GM21786 (cell line): ENCODE results near the gene SEZ6L.

Experiments used
- ATAC-seq: cut with Tn5 transposase; IDR thresholded peaks from one replicate; pipeline ENCODE4 v1.9.1; 2021; ENCODE audit not compliant: unreplicated experiment

Gene SEZ6L

GRCh38 chr22:26169315-26170111 is at the start of gene SEZ6L:
Gene SEZ6L, plus strand, starts transcription at chr22:26169462. Its CDS starts 208 bp downstream, at chr22:26169670.
- ATAC-seq = no peak

DNA sequence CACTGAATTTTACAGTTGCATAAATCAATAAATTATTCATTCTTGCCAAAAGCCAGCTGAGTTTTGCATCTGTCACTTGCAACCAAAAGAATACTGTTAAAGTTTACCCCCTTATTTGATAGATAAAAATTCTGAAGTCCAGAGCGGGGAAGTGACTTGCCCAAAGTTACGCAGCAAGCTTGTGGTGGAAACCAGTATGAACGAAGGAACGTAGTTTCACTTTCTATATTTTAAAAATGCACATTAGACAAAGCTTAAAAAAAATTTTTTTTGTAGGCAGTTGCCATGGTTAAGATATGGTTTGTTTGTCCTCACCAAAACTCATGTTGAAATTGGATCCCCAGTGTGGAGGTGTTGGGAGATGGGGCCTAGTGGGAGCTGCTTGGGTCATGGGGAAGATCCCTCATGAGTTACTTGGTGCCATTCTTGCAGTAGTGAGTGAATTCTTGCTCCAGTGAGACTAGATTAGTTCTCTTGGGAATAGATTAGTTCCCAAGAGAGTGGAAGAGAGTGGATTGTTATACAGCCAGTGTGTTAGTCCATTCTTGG is 46.3 kb upstream of the SEZ6L start:
- no peak for ATAC-seq

DNA sequence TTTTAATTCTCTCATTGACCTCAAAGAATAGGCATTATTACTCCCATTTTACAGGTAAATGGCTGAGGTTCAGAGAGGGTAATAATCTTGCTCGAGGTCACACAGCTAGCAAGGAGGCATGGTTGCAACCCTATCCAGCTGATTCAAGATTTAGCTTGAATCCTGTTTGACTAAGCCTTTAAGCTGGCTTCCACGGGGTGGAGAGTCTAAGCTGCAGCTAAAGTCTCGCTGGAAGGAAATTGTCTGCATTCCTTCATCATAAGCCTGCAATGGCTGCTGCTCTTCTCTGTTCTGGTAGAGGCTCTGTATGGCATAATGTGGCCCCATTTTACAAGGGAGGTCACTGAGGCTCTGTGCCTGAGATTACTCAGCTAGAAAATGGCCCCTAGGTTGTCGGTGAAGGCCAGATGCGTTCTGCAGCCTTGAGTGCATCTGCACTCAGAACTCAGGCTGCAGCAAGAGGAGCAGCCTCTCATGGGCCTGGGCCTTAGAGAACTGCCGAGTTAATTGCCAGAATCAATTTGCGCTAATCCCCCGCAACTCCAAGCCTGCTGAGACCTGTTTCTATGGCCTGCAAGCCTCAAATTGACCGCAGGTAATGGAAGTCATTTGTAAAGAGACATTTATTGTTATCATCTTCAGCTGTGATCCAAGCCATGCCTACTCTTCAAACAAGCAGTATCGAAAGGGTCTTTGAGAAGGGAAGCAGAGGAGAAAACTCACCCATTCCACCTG is 44.1 kb upstream of the SEZ6L start:
- no peak for ATAC-seq

GRCh38 chr22:26127126-26127525 is 42.1 kb upstream of the SEZ6L start:
- ATAC-seq = no peak

- no peak for ATAC-seq
These were observed 41.7 kb upstream of the SEZ6L start for GRCh38 chr22:26127556-26127955.

DNA sequence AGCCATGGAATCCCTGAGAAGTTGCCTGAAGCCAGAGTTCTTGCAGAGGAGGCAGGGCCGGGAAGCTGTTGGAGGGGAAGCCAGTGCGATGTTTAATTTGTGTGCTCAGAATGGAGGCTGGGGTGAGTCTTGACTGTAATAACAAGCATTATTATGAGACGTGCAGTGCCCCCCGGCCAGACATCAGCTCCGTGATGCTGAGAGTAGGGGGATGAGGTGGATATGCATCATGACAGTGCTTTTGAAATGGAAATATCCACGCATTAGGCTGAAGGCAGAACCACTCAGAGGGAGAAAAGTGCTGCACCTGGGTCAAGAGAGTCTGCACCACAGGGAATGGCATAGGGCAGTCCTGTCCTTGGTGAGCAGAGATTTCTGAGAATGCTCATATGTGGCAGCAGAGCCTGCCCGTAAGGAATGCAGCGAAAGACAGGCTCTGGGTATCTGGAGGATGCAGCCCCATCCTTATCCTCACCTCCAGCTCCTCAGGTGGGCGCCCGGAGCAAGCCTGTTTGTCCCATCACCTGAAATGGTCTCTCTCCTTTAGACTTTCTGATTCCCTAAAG is 37.6 kb upstream of the SEZ6L start:
- ATAC-seq = no peak

DNA sequence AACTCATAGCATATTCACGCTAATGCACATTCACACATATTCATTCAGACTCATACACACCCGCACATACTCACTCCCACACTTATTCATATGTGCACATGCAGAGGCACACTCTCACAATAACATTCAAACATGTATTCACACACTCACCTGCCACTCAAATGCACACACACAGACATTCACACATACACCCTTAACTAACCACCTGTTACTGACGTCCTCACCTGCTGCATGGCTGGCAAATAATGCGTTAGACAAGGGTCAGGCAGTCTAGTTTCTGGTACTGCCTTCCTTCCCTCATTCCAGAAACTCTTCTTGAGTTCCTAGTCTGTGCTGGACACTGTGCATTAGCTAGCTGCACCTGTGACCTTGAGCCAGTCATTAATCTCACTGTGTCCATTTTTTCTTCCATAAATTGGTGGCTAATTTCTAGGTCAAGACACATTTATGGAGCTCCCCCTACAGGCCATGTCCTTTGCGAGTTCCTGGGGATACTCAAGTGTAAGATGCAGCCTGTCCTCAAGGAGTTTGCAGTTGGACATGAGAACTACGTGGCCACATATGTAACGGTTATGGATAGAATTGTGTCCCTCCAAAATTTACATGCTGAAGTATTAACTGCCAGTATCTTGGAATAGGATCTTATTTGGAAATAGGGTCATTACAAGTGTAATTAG is 34.5 kb upstream of the SEZ6L start:
- no peak for ATAC-seq

DNA sequence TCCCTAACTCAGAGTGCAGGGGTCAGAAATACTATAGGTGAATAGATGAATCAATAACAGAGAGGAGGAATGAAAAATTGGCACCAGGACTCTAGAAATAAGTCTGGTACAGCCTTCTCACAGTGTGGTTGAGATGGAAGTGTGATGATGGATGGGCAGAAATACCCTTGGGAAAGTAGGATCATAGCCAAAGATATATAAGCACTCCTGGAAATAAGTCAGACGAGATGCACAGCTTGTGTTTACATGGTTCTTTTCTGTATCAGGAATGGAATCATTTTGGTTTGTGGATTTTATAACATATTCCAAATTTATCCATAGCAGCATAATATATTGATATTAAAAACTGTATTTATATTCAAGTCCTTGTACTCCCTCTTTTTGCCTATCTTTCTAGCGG is 33.5 kb upstream of the SEZ6L start:
- no peak for ATAC-seq

DNA sequence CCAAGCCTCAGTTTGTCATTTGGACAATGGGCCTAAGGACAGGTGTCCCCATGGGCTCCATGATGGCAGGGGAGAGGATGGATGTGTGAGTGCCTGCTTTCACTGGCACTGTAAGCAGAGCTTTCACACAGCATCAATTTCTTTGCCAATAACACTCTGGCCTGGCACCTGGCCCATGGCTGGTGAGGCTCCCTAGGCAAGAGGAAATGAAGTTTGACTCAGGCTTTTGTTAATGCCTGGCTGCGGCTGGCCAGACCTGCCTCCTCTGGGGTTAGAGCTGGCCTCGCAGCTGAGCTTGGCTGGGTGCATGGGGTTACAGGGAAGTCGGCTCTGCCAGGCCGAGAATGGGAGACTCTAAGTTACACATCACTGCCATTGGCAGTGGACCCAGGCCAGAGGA is 30.0 kb upstream of the SEZ6L start:
- ATAC-seq = no peak

DNA sequence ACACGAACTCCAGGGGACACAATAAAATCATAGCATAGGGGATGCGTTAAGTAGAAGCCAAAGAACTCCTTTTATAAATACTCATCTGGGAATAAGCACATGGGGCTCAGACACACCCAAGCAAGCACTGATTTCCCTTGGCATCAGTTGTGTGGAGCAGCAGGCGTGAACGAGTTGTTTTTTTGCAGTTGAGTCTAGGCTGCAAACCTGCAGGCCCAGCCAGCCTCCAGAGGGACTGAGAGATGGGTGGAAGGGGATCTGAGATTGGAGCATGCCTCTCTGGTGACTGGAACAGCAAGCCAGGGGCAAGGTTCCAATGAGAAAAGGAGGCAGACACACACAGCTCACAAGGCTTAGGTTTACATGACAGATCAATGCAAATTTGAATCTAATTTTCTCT is 27.4 kb upstream of the SEZ6L start:
- no peak for ATAC-seq

DNA sequence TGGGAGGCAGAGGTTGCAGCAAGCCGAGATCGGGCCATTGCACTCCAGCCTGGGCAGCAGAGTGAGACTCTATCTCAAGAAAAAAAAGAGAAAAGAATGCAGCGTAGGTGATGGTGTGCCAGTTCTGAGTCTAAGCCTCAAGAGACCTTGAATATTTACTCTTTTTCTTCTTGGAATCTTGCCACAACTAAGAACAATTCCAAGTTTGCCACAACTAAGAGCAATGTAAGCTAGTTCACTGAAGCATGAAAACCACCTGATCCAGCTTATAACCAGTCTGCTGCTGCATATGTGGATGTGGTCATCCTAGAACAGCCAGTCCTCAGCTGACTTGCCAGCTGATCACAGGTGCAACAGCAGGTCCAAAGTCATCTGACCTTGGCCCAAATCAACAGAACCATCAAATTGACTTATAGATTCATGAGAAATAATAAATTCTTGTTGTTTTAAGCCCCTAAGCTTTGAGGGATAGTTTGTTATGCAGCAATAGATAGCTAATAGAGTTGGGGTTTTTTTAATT is 25.4 kb upstream of the SEZ6L start:
- no peak for ATAC-seq

GRCh38 chr22:26159886-26160285 is 9.4 kb upstream of the SEZ6L start:
- ATAC-seq = no peak

DNA sequence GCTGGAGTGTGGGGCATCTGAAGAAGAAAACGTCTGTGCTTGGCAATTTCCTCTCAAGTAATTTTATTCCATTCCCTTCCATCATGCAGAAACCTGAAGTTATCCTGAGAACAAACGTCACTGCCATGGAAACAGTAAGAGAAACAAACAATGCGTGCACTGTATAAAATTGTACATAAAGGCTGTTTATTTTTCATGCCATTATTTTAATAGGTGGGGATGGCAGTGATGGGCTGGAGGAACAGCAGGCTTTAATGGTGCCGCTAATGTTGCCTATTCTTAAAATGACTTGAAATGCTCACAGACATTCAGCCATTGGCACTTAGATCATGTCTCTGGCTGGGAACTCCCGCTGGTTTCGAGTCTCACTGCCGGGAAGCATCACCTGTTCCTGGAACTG is 7.5 kb upstream of the SEZ6L start:
- no peak for ATAC-seq

GRCh38 chr22:26162926-26163325 is 6.3 kb upstream of the SEZ6L start:
- ATAC-seq = no peak

- ATAC-seq = no peak
These were observed 5.1 kb upstream of the SEZ6L start for GRCh38 chr22:26164174-26164573.

GRCh38 chr22:26168330-26168851 is 871 bp upstream of the SEZ6L start:
- no peak for ATAC-seq

DNA sequence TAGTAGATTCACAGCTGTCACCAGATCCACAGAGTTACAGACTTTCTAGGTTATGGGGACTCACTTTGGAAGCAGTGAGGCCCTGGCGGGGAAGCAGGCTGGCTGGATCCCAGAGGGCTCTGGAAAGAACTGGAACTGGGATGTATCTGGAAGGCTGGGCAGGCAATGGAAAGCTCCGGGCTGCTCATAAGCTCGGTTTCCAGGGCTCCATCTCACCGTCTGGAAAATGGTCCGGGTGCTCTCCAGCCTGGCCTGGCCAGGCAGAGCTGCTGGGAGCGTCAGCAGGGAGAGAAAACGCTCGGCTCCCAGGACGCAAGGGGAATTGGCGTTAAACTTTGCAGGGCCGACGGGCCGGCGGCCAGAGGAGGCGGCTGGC is 335 bp upstream of the SEZ6L start:
- ATAC-seq = no peak

DNA sequence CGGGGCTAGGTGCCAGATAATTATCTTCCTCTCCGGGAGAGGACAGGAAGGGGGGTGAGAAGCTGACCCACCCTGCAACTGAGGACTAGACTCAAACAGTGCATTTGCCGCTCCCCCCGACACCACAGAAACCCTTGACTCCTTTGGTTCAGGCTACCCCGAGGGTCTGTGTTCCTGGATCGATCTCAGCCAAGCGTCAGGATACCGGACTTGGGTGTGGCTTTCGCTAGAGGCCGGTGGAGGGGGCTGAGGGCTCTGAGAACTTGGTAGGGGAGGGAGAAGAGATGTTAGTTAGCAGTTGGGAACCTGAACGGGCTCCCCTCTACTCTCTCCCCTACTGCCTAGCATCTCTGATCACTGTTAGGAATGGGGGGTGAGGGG is 840 bp downstream of the SEZ6L start:
- ATAC-seq = no peak

- no peak for ATAC-seq
These were observed 1.7 kb downstream of the SEZ6L start for GRCh38 chr22:26170795-26171580.

DNA sequence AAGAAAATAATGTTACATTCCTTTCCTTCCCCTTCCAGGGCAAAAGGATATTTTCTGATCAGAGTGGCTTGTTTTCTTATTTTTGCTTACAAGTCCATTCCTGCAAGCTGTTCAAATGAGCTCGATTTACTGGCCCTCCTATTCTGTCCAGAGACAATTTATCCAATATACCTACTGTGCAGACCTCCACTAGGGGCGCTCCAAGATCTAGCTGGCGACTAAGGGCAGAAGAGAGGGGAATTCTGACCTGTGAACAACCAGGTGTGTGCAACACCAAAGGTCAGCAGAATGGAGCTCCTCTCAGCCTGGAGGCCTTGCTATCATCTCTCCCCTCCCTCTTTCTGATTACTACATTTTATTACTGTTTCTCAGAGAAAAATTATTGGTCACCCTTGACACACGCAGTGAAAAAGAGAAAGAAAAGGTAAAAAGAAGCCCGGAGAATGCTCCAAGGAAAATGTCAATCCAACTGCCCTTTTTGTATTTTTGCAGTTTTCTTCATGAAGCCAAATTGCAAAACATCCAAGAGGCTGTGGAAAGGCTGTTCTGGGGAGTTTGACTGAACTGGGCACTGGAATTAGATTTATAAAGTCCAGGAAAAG is 3.2 kb downstream of the SEZ6L start:
- no peak for ATAC-seq
